ENCODE results near the gene MARVELD3. TPM values are rescaled to one million over a fixed set of nuclear protein-coding genes. Genes with fewer than 3 reads are reported as not detected.

MARVELD3 gene
- total and polyA plus RNA-seq, 8 donors = 9.7 to 16.0 (median 12.8) TPM

- DNase-seq = no peak
These were observed 7.6 kb upstream of the MARVELD3 start for GRCh38 chr16:71618429-71618828.

GRCh38 chr16:71622088-71622487 lies 3.9 kb upstream of the MARVELD3 start:
- Histone ChIP-seq H3K27me3 (no peaks in the 10 kb centered on the region), H3K36me3 (no peaks in the 10 kb centered on the region), H3K4me3 (no peak overlapping the region), H3K9me3 (no peaks in the 10 kb centered on the region), H3K27ac (no peak overlapping the region), H3K4me1 (no peaks in the 10 kb centered on the region)
- no peak for TF ChIP-seq CTCF (IDR thresholded peaks at IDR 0.05)
- intact Hi-C loops (cut with DNase I) = no loop called here
- DNase-seq (no peak), FAIRE-seq (no peak), ATAC-seq (no peak)

More at GRCh38 chr16:71618429-71618828, 7.6 kb upstream of the MARVELD3 start:
- intact Hi-C loops (cut with DNase I) = loop anchor here in 1 of 3 donors (10.0 kb wide), 1 partner anchor 204 kb away; no protein-coding TSS in a partner anchor
- WGBS, 2 donors = 74 to 77% methylated on average over 4 of the region's 4 CpGs
- Histone ChIP-seq H3K9me3 (no peaks in the 10 kb centered on the region), H3K27ac (no peak overlapping the region), H3K36me3 (no peaks in the 10 kb centered on the region), H3K4me1 (no peaks in the 10 kb centered on the region), H3K27me3 (no peaks in the 10 kb centered on the region), H3K4me3 (no peak overlapping the region)
- ATAC-seq (no peak), FAIRE-seq (no peak)
- TF ChIP-seq CTCF (IDR thresholded peaks at IDR 0.05) = no peak

- WGBS, 2 donors = 75 to 82% methylated on average over 3 of the region's 3 CpGs
- Histone ChIP-seq H3K9me3 (no peaks in the 10 kb centered on the region), H3K27me3 (no peaks in the 10 kb centered on the region), H3K36me3 (no peaks in the 10 kb centered on the region), H3K4me1 (peaks cover under 1 to 5% (median under 1%) of the 10 kb centered on the region in 3 donors), H3K27ac (no peak overlapping the region), H3K4me3 (no peak overlapping the region)
- FAIRE-seq (no peak), ATAC-seq (no peak), DNase-seq (no peak)
- no peak for TF ChIP-seq CTCF (IDR thresholded peaks at IDR 0.05)
- intact Hi-C loops (cut with DNase I) = no loop called here
These were observed 2.4 kb upstream of the MARVELD3 start for GRCh38 chr16:71623597-71623996.

- intact Hi-C loops (cut with DNase I) = no loop called here
- no peak for TF ChIP-seq CTCF (IDR thresholded peaks at IDR 0.05)
- peaks cover 8 to 20% (median 17%) of the 10 kb centered on the region in 3 donors for H3K4me1 ChIP-seq
- H3K9me3 ChIP-seq = no peaks in the 10 kb centered on the region
- no peak overlapping the region for H3K27ac ChIP-seq
- no peak for FAIRE-seq
- DNase-seq = no peak
- H3K27me3 ChIP-seq = no peaks in the 10 kb centered on the region
- no peak for ATAC-seq
- H3K4me3 ChIP-seq = peak overlapping the region in 2 of 4 donors; percentile 82 to 84
- H3K36me3 ChIP-seq = no peaks in the 10 kb centered on the region
- WGBS, 2 donors = 79 to 82% methylated on average over 7 of the region's 7 CpGs
These were observed 702 bp upstream of the MARVELD3 start for GRCh38 chr16:71625113-71625850.

GRCh38 chr16:71626858-71627213 lies 852 bp downstream of the MARVELD3 start:
- no peak for FAIRE-seq
- intact Hi-C loops (cut with DNase I) = no loop called here
- DNase-seq = peak; percentile 63 to 84 (median 80)
- ATAC-seq = peak; percentile 65 to 83 (median 74)
- Histone ChIP-seq H3K36me3 (no peaks in the 10 kb centered on the region), H3K9me3 (no peaks in the 10 kb centered on the region), H3K4me3 (peak overlapping the region; percentile 67 to 84 (median 80)), H3K27me3 (no peaks in the 10 kb centered on the region), H3K27ac (peak overlapping the region; percentile 73 to 93 (median 84)), H3K4me1 (peaks cover 16 to 20% (median 18%) of the 10 kb centered on the region in 3 donors)
- no peak for TF ChIP-seq CTCF (IDR thresholded peaks at IDR 0.05)
- 1 to 2% methylated on average over 12 to 13 of the region's 13 CpGs for WGBS, 2 donors
